ENCODE measurements around the gene FABP2.
"Not testable (repeated sequence)": the region's sequence is repeated elsewhere in the genome, so short reads cannot be mapped to it uniquely, and the experiment has no call there.

FABP2 gene

DNA sequence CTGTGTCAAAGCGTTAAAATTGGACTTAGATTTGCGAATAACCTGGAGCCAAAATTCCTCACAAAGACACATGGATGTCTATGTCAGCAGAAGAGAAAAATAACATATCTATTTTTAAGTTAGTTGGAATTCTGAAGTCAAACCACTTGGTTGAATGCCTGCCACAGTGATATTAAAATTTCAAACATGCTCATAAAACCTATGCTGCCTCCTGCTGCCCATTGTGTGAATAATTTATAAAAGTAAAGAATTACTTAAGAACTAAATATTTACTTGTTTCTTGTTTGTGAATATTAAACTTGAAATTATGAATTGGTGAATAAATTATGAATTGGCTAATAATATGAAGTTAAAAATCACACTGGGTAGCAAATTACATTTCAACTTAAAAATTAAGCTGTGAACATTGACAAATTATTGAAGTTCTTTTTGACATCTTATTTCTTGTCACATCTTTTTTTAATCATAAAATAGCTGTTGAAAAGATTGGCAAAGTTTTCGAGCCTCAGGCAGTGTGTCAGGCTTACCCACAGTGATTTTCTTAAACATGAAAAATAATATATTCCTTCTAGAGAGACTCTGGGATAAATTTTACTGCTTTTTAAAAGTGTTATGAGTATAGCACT lies 35.4 kb downstream of the FABP2 start:
- CTCF ChIA-PET: interaction anchor here (0.6 to 0.9 kb wide), 3 partner anchors 11 to 131 kb away, joined by 3 to 6 read pairs (median 4); a partner anchor contains a TSS
- TF ChIP-seq ZNF660 (tag by site-specific recombination; IDR thresholded peaks at IDR 0.05): peak; percentile 26; the same call in 1 of the 2 replicates
- peak; percentile 46 for TF ChIP-seq ZNF654 (tag by site-specific recombination; IDR thresholded peaks at IDR 0.05; ENCODE audit: low read depth)
- no peak for TF ChIP-seq ZNF776 (tag by site-specific recombination; IDR thresholded peaks at IDR 0.05; ENCODE audit: borderline replicate concordance)
- Histone ChIP-seq H3K9me3 (ENCODE audit: control insufficient read depth, insufficient read depth, low read depth, low read length) (no peaks in the 10 kb centered on the region), H3K36me3 (ENCODE audit: control insufficient read depth in 2 of 2, insufficient read depth in 1 of 2, low read length in 2 of 2) (peaks cover 0 to 7% of the 10 kb centered on the region in 2 experiments; a peak in 1 of 3 replicates), H3K4me1 (ENCODE audit: control insufficient read depth, insufficient read depth, low read length) (peaks cover 4% of the 10 kb centered on the region; the same call in 1 of the 2 replicates), H3K27ac (ENCODE audit: extremely low read depth, low read depth, low read length) (no peak overlapping the region), H3K4me3 (ENCODE audit: low read depth, low read length) (no peak overlapping the region)
- POLR2A ChIA-PET: no interaction called here

GRCh38 chr4:119284876-119285780 lies 36.8 kb downstream of the FABP2 start:
- TF ChIP-seq ZBTB17 (tag by site-specific recombination; IDR thresholded peaks at IDR 0.05) (peak; percentile 98), ZNF362 (tag by site-specific recombination; IDR thresholded peaks at IDR 0.05) (no peak), ZFP69B (tag by site-specific recombination; IDR thresholded peaks at IDR 0.05) (no peak), ZNF366 (tag by site-specific recombination; conservative IDR thresholded peaks at IDR 0.05) (peak; percentile 62; the same call in 1 of the 2 replicates), TSHZ1 (tag by site-specific recombination; IDR thresholded peaks at IDR 0.05; ENCODE audit: borderline replicate concordance) (no peak), ZNF350 (tag by site-specific recombination; IDR thresholded peaks at IDR 0.05) (no peak), PRDM6 (tag by site-specific recombination; IDR thresholded peaks at IDR 0.05) (peak; percentile 55), PRDM1 (tag by site-specific recombination; IDR thresholded peaks at IDR 0.05) (0 out of 2 replicates have a peak, but pooled peaks have one; percentile 31)
- H3K9me3 ChIP-seq (ENCODE audit: control insufficient read depth, insufficient read depth, low read depth, low read length): no peaks in the 10 kb centered on the region
- H3K4me1 ChIP-seq (ENCODE audit: control insufficient read depth, insufficient read depth, low read length): peaks cover 4% of the 10 kb centered on the region; the same call in 1 of the 2 replicates
- no peak overlapping the region for H3K27ac ChIP-seq (ENCODE audit: extremely low read depth, low read depth, low read length)
- ChIA-PET POLR2A (no interaction called here), CTCF (interaction anchor here (0.6 kb wide), 1 partner anchor 245 kb away, joined by 4 read pairs; no protein-coding TSS in a partner anchor)
- H3K36me3 ChIP-seq (ENCODE audit: control insufficient read depth in 2 of 2, insufficient read depth in 1 of 2, low read length in 2 of 2): no peaks in the 10 kb centered on the region
- H3K4me3 ChIP-seq (ENCODE audit: low read depth, low read length): no peak overlapping the region

- H3K36me3 ChIP-seq (ENCODE audit: control insufficient read depth in 2 of 2, insufficient read depth in 1 of 2, low read length in 2 of 2): no peaks in the 10 kb centered on the region
- ChIA-PET CTCF (interaction anchor here (0.7 kb wide), 1 partner anchor 243 kb away, joined by 3 read pairs; no protein-coding TSS in a partner anchor), POLR2A (no interaction called here)
- H3K9me3 ChIP-seq (ENCODE audit: control insufficient read depth, insufficient read depth, low read depth, low read length): no peaks in the 10 kb centered on the region
- H3K4me3 ChIP-seq (ENCODE audit: low read depth, low read length): no peak overlapping the region
- no peak overlapping the region for H3K27ac ChIP-seq (ENCODE audit: extremely low read depth, low read depth, low read length)
- TF ChIP-seq ZNF560 (tag by site-specific recombination; IDR thresholded peaks at IDR 0.05; ENCODE audit: borderline replicate concordance): no peak
- no peak for TF ChIP-seq ZBTB1 (tag by site-specific recombination; IDR thresholded peaks at IDR 0.05)
- no peak for TF ChIP-seq ZNF777 (tag by site-specific recombination; IDR thresholded peaks at IDR 0.05; ENCODE audit: borderline replicate concordance)
- no peak for TF ChIP-seq ZNF175 (tag by site-specific recombination; IDR thresholded peaks at IDR 0.05)
- peaks cover 4% of the 10 kb centered on the region; the same call in 1 of the 2 replicates for H3K4me1 ChIP-seq (ENCODE audit: control insufficient read depth, insufficient read depth, low read length)
Observed at GRCh38 chr4:119281393-119281792, 40.5 kb downstream of the FABP2 start.

DNA sequence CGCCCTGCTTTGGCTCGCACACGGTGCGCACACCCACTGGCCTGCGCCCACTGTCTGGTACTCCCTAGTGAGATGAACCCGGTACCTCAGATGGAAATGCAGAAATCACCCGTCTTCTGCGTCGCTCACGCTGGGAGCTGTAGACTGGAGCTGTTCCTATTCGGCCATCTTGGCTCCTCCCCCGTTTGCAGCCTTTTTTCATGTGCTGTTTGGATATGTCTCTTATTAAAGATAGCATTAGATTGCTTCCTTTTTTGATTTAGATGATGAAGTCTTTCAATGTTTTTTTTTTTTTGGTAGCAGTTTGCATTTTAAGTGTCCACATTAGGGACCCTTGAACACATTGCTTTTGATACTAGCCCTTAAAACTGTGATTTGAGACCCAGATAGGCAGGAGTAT lies 42.0 kb downstream of the FABP2 start:
- H3K9me3 ChIP-seq (ENCODE audit: control insufficient read depth, insufficient read depth, low read depth, low read length); H3K27ac ChIP-seq (ENCODE audit: extremely low read depth, low read depth, low read length); H3K36me3 ChIP-seq (ENCODE audit: control insufficient read depth in 2 of 2, insufficient read depth in 1 of 2, low read length in 2 of 2); CTCF ChIA-PET; H3K4me3 ChIP-seq (ENCODE audit: low read depth, low read length); H3K4me1 ChIP-seq (ENCODE audit: control insufficient read depth, insufficient read depth, low read length): not testable (repeated sequence)
- POLR2A ChIA-PET: interaction anchor here (0.7 kb wide), 1 partner anchor 234 kb away, joined by 3 read pairs; no protein-coding TSS in a partner anchor

DNA sequence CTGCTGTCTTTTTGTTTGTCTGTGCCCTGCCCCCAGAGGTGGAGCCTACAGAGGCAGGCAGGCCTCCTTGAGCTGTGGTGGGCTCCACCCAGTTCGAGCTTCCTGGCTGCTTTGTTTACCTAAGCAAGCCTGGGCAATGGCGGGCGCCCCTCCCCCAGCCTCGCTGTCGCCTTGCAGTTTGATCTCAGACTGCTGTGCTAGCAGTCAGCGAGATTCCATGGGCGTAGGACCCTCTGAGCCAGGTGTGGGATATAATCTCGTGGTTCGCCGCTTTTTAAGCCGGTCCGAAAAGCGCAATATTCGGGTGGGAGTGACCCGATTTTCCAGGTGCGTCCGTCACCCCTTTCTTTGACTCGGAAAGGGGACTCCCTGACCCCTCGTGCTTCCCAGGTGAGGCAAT lies 42.4 kb downstream of the FABP2 start:
- H3K9me3 ChIP-seq (ENCODE audit: control insufficient read depth, insufficient read depth, low read depth, low read length); H3K4me3 ChIP-seq (ENCODE audit: low read depth, low read length); H3K27ac ChIP-seq (ENCODE audit: extremely low read depth, low read depth, low read length); H3K36me3 ChIP-seq (ENCODE audit: control insufficient read depth in 2 of 2, insufficient read depth in 1 of 2, low read length in 2 of 2); CTCF ChIA-PET; H3K4me1 ChIP-seq (ENCODE audit: control insufficient read depth, insufficient read depth, low read length): not testable (repeated sequence)
- POLR2A ChIA-PET: interaction anchor here (0.7 kb wide), 1 partner anchor 233 kb away, joined by 3 read pairs; no protein-coding TSS in a partner anchor
